ENCODE results near the gene AKR1D1. TPM values are rescaled to one million over a fixed set of nuclear protein-coding genes. Genes with fewer than 3 reads are reported as not detected.

Gene AKR1D1
- total and polyA plus RNA-seq, 2 of the 13 experiments (the other 11 are each of a cell fraction or from before 2014, with no cell fraction given), result 6.9 to 37.0 TPM

DNA sequence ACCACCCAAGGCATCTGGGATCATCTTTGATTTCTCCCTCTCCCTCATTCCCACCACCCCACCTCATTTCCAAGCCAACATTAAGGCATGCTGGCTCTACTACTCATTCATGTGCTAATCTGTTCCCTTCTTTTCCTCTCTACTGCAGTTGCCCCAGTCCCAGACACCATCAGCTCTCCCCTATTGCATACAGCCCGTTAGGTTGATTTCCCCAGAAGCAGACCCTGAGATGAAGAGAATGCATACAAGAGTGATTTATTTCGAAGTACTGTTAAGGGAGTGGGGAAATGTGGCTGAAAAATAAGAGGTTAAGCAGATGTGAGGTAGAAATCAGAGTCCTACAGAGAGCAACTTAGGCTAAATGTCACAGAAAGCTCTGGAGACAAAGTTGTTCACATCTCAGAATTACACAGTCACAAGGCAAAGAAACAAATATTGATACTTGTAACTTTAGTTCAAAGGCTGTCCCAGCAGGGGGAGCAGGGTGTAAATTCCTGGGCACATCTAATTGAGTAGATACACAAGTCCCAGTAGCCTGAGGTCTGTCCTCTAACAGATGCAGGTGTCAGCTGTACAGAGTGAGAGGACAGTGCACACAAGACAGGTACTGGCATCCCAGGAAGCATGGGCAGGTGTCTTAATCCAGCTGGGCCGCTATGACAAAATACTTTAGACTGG, 20.9 kb downstream of the AKR1D1 start (continued):
- TF ChIP-seq MXD4 (CRISPR knock-in tag; IDR thresholded peaks at IDR 0.05) (no peak), NFE2L1 (CRISPR knock-in tag; IDR thresholded peaks at IDR 0.05; ENCODE audit: borderline replicate concordance) (no peak), GATAD1 (CRISPR knock-in tag; IDR thresholded peaks at IDR 0.05) (peak; percentile 35; the same call in 1 of the 2 replicates), POLR2AphosphoS2 (IDR thresholded peaks at IDR 0.05; ENCODE audit: low read depth, low read length) (no peak), CAMTA2 (CRISPR knock-in tag; IDR thresholded peaks at IDR 0.05; ENCODE audit: borderline replicate concordance) (no peak), ZEB1 (IDR thresholded peaks at IDR 0.05; ENCODE audit: insufficient replicate concordance, low read depth) (peak; percentile 26), ZFP41 (CRISPR knock-in tag; IDR thresholded peaks at IDR 0.05; ENCODE audit: borderline replicate concordance) (no peak), ZNF335 (CRISPR knock-in tag; IDR thresholded peaks at IDR 0.05) (no peak), ZNF563 (CRISPR knock-in tag; IDR thresholded peaks at IDR 0.05) (no peak), HOXA3 (CRISPR knock-in tag; IDR thresholded peaks at IDR 0.05) (peak; percentile 40; the same call in 1 of the 2 replicates), ZKSCAN1 (IDR thresholded peaks at IDR 0.05; ENCODE audit: low read length) (no peak), PHF21A (CRISPR knock-in tag; IDR thresholded peaks at IDR 0.05) (peak; percentile 15; the same call in 1 of the 2 replicates), NCOA2 (CRISPR knock-in tag; IDR thresholded peaks at IDR 0.05) (peak; percentile 53), ZNF160 (CRISPR knock-in tag; IDR thresholded peaks at IDR 0.05) (no peak), ZNF768 (CRISPR knock-in tag; IDR thresholded peaks at IDR 0.05) (no peak), ZNF34 (CRISPR knock-in tag; IDR thresholded peaks at IDR 0.05; ENCODE audit: borderline replicate concordance) (no peak), ESRRA (CRISPR knock-in tag; IDR thresholded peaks at IDR 0.05; ENCODE audit: low read depth) (no peak)
- TF ChIP-seq, protein P1, sequence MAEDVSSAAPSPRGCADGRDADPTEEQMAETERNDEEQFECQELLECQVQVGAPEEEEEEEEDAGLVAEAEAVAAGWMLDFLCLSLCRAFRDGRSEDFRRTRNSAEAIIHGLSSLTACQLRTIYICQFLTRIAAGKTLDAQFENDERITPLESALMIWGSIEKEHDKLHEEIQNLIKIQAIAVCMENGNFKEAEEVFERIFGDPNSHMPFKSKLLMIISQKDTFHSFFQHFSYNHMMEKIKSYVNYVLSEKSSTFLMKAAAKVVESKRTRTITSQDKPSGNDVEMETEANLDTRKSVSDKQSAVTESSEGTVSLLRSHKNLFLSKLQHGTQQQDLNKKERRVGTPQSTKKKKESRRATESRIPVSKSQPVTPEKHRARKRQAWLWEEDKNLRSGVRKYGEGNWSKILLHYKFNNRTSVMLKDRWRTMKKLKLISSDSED (CRISPR knock-in tag; IDR thresholded peaks at IDR 0.05), result no peak
- TF ChIP-seq, protein P2, sequence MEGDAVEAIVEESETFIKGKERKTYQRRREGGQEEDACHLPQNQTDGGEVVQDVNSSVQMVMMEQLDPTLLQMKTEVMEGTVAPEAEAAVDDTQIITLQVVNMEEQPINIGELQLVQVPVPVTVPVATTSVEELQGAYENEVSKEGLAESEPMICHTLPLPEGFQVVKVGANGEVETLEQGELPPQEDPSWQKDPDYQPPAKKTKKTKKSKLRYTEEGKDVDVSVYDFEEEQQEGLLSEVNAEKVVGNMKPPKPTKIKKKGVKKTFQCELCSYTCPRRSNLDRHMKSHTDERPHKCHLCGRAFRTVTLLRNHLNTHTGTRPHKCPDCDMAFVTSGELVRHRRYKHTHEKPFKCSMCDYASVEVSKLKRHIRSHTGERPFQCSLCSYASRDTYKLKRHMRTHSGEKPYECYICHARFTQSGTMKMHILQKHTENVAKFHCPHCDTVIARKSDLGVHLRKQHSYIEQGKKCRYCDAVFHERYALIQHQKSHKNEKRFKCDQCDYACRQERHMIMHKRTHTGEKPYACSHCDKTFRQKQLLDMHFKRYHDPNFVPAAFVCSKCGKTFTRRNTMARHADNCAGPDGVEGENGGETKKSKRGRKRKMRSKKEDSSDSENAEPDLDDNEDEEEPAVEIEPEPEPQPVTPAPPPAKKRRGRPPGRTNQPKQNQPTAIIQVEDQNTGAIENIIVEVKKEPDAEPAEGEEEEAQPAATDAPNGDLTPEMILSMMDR (CRISPR knock-in tag; IDR thresholded peaks at IDR 0.05), result peak; percentile 76
- TF ChIP-seq, protein P3, sequence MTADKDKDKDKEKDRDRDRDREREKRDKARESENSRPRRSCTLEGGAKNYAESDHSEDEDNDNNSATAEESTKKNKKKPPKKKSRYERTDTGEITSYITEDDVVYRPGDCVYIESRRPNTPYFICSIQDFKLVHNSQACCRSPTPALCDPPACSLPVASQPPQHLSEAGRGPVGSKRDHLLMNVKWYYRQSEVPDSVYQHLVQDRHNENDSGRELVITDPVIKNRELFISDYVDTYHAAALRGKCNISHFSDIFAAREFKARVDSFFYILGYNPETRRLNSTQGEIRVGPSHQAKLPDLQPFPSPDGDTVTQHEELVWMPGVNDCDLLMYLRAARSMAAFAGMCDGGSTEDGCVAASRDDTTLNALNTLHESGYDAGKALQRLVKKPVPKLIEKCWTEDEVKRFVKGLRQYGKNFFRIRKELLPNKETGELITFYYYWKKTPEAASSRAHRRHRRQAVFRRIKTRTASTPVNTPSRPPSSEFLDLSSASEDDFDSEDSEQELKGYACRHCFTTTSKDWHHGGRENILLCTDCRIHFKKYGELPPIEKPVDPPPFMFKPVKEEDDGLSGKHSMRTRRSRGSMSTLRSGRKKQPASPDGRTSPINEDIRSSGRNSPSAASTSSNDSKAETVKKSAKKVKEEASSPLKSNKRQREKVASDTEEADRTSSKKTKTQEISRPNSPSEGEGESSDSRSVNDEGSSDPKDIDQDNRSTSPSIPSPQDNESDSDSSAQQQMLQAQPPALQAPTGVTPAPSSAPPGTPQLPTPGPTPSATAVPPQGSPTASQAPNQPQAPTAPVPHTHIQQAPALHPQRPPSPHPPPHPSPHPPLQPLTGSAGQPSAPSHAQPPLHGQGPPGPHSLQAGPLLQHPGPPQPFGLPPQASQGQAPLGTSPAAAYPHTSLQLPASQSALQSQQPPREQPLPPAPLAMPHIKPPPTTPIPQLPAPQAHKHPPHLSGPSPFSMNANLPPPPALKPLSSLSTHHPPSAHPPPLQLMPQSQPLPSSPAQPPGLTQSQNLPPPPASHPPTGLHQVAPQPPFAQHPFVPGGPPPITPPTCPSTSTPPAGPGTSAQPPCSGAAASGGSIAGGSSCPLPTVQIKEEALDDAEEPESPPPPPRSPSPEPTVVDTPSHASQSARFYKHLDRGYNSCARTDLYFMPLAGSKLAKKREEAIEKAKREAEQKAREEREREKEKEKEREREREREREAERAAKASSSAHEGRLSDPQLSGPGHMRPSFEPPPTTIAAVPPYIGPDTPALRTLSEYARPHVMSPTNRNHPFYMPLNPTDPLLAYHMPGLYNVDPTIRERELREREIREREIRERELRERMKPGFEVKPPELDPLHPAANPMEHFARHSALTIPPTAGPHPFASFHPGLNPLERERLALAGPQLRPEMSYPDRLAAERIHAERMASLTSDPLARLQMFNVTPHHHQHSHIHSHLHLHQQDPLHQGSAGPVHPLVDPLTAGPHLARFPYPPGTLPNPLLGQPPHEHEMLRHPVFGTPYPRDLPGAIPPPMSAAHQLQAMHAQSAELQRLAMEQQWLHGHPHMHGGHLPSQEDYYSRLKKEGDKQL (CRISPR knock-in tag; IDR thresholded peaks at IDR 0.05; ENCODE audit: low read depth), result 0 out of 2 replicates have a peak, but pooled peaks have one; percentile 16
- TF ChIP-seq, protein P4, sequence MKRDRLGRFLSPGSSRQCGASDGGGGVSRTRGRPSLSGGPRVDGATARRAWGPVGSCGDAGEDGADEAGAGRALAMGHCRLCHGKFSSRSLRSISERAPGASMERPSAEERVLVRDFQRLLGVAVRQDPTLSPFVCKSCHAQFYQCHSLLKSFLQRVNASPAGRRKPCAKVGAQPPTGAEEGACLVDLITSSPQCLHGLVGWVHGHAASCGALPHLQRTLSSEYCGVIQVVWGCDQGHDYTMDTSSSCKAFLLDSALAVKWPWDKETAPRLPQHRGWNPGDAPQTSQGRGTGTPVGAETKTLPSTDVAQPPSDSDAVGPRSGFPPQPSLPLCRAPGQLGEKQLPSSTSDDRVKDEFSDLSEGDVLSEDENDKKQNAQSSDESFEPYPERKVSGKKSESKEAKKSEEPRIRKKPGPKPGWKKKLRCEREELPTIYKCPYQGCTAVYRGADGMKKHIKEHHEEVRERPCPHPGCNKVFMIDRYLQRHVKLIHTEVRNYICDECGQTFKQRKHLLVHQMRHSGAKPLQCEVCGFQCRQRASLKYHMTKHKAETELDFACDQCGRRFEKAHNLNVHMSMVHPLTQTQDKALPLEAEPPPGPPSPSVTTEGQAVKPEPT (CRISPR knock-in tag; IDR thresholded peaks at IDR 0.05; ENCODE audit: low read depth), result no peak

All from HepG2 (cell line).